IMR-90 (cell line): ENCODE results near the gene MAP3K5. TPM values are rescaled to one million over a fixed set of nuclear protein-coding genes. Genes with fewer than 3 reads are reported as not detected.

ENCODE experiments used
- ATAC-seq: fragments of 200-7000 bp; cut with Tn5 transposase; 2 replicates; pipeline ENCODE4 v1.9.1; 2020; ENCODE audit warnings: low read depth, mild to moderate bottlenecking, moderate library complexity
- BruUV-seq: library from RNA; stranded (reverse); fragments of 400-500 nt; replicated peaks from 2 replicates; lab custom pipeline; 2021; lab: Mats Ljungman, UMichigan
- CTCF ChIA-PET: fragments of 300-600 bp; formaldehyde crosslinking; extraction: SDS; loops from one replicate; lab custom pipeline; 2021; ENCODE audit warnings: antibody characterized with exemption; lab: Yijun Ruan, JAX
- POLR2A ChIA-PET: fragments of 300-600 bp; sonication (Branson Sonifier 250); formaldehyde crosslinking; loops from one replicate; lab custom pipeline; 2022; ENCODE audit warnings: antibody characterized with exemption; ENCODE audit not compliant: unreplicated experiment; lab: Charles Lee
- DNase-seq: peaks from one replicate; pipeline ENCODE4 v3.0.0; 2013
- H2AFZ ChIP-seq: replicated peaks from 2 replicates; pipeline ENCODE3; 2013; ENCODE audit warnings: low read length, mild to moderate bottlenecking; ENCODE audit not compliant: poor library complexity
- H2AK5ac ChIP-seq: 2 replicates; pipeline ENCODE4 v1.6.1; 2013; ENCODE audit warnings: low read depth, low read length, inconsistent platforms
- H2AK9ac ChIP-seq: replicated peaks from 2 replicates; pipeline ENCODE3; 2013; ENCODE audit warnings: mild to moderate bottlenecking, low read depth, low read length, moderate library complexity; ENCODE audit not compliant: poor library complexity
- H2BK120ac ChIP-seq: 2 replicates; pipeline ENCODE4 v1.6.1; 2013; ENCODE audit warnings: low read depth, low read length, inconsistent platforms
- H2BK15ac ChIP-seq: 3 replicates; pipeline ENCODE4 v1.6.1; 2013; ENCODE audit warnings: low read depth, low read length, inconsistent platforms
- H2BK20ac ChIP-seq: 2 replicates; pipeline ENCODE4 v1.6.1; 2013; ENCODE audit warnings: low read depth, mild to moderate bottlenecking, inconsistent platforms, low read length, moderate library complexity
- H2BK5ac ChIP-seq: 2 replicates; pipeline ENCODE4 v1.6.1; 2013; ENCODE audit warnings: mild to moderate bottlenecking, low read depth, low read length, inconsistent platforms; ENCODE audit not compliant: poor library complexity, severe bottlenecking
- H3K14ac ChIP-seq: replicated peaks from 2 replicates; pipeline ENCODE4 v1.6.1; 2013; ENCODE audit warnings: low read depth, low read length, inconsistent platforms
- H3K18ac ChIP-seq: 2 replicates; pipeline ENCODE4 v1.6.1; 2013; ENCODE audit warnings: low read depth, low read length, control low read depth
- H3K23ac ChIP-seq: 2 replicates; pipeline ENCODE4 v1.6.1; 2013; ENCODE audit warnings: low read depth, low read length, inconsistent platforms
- H3K27ac ChIP-seq: 2 replicates; pipeline ENCODE4 v1.5.1; 2013; ENCODE audit warnings: mild to moderate bottlenecking, control low read depth, low read length; ENCODE audit not compliant: insufficient read depth
- H3K27me3 ChIP-seq: 2 replicates; pipeline ENCODE4 v1.6.1; 2013; ENCODE audit warnings: low read length; ENCODE audit not compliant: control insufficient read depth, insufficient read depth
- H3K36me3 ChIP-seq: 2 replicates; pipeline ENCODE4 v1.6.1; 2013; ENCODE audit warnings: low read length, mixed read lengths; ENCODE audit not compliant: control insufficient read depth, insufficient read depth
- H3K4ac ChIP-seq: 2 replicates; pipeline ENCODE4 v1.6.1; 2013; ENCODE audit warnings: low read depth, low read length, inconsistent platforms
- H3K4me1 ChIP-seq: 2 replicates; pipeline ENCODE4 v1.6.1; 2013; ENCODE audit warnings: low read length, mixed read lengths; ENCODE audit not compliant: control insufficient read depth, insufficient read depth
- H3K4me2 ChIP-seq: 2 replicates; pipeline ENCODE4 v1.6.1; 2013; ENCODE audit warnings: low read depth, mild to moderate bottlenecking, control low read depth, low read length, moderate library complexity
- H3K4me3 ChIP-seq: 2 replicates; pipeline ENCODE4 v1.5.1; 2013; ENCODE audit warnings: low read depth, mild to moderate bottlenecking, control low read depth, low read length, moderate library complexity; ENCODE audit not compliant: insufficient read depth
- H3K56ac ChIP-seq: 2 replicates; pipeline ENCODE4 v1.6.1; 2013; ENCODE audit warnings: low read length, inconsistent platforms; ENCODE audit not compliant: insufficient read depth; ENCODE audit errors: extremely low read depth
- H3K79me1 ChIP-seq, 2 experiments: 2 replicates each; pipeline ENCODE4 v1.6.1; 2013; ENCODE audit warnings: low read length in 2 of 2, inconsistent platforms in 1 of 2, low read depth in 1 of 2
- H3K9ac ChIP-seq: 2 replicates; pipeline ENCODE4 v1.6.1; 2013; ENCODE audit warnings: low read depth, low read length, control low read depth
- H3K9me1 ChIP-seq: 2 replicates; pipeline ENCODE4 v1.6.1; 2013; ENCODE audit warnings: low read length, inconsistent platforms; ENCODE audit not compliant: insufficient read depth
- H3K9me3 ChIP-seq: 2 replicates; pipeline ENCODE4 v1.6.1; 2013; ENCODE audit warnings: low read length; ENCODE audit not compliant: control insufficient read depth, insufficient read depth
- H4K20me1 ChIP-seq: 2 replicates; pipeline ENCODE4 v1.6.1; 2013; ENCODE audit warnings: low read length, inconsistent platforms; ENCODE audit not compliant: insufficient read depth
- H4K5ac ChIP-seq: 2 replicates; pipeline ENCODE4 v1.6.1; 2013; ENCODE audit warnings: mild to moderate bottlenecking, low read depth, low read length, control low read depth
- H4K8ac ChIP-seq, 2 experiments: 2 replicates each; pipeline ENCODE4 v1.6.1; 2013; ENCODE audit warnings: low read depth in 2 of 2, low read length in 2 of 2, control low read depth in 1 of 2, inconsistent platforms in 1 of 2
- H4K91ac ChIP-seq: 2 replicates; pipeline ENCODE4 v1.6.1; 2013; ENCODE audit warnings: low read depth, low read length, inconsistent platforms; ENCODE audit not compliant: insufficient read depth
- CEBPB ChIP-seq: IDR thresholded peaks from 2 replicates; pipeline ENCODE4 v1.6.1; 2012; ENCODE audit warnings: low read depth, low read length, improper control_type of control experiment
- CHD1 ChIP-seq: IDR thresholded peaks from 2 replicates; pipeline ENCODE4 v1.6.1; 2012; ENCODE audit warnings: low read depth, low read length, improper control_type of control experiment
- FOS ChIP-seq: fragments of 150-350 bp; IDR thresholded peaks from 2 replicates; pipeline ENCODE4 v1.6.1; 2016; ENCODE audit warnings: low read depth, low read length
- MAFK ChIP-seq: IDR thresholded peaks from 2 replicates; pipeline ENCODE4 v1.6.1; 2012; ENCODE audit warnings: low read depth, low read length, improper control_type of control experiment
- MAZ ChIP-seq: IDR thresholded peaks from 2 replicates; pipeline ENCODE4 v1.6.1; 2012; ENCODE audit warnings: low read depth, mild to moderate bottlenecking, low read length, improper control_type of control experiment, moderate library complexity, borderline replicate concordance
- MXI1 ChIP-seq: IDR thresholded peaks from 2 replicates; pipeline ENCODE4 v1.6.1; 2012; ENCODE audit warnings: low read depth, mild to moderate bottlenecking, low read length, moderate library complexity, borderline replicate concordance
- NFE2L2 ChIP-seq: fragments of 150-350 bp; IDR thresholded peaks from 2 replicates; pipeline ENCODE4 v1.6.1; 2016; ENCODE audit warnings: low read depth, mild to moderate bottlenecking, low read length
- POLR2A ChIP-seq: IDR thresholded peaks from 2 replicates; pipeline ENCODE4 v1.6.1; 2012; ENCODE audit warnings: mild to moderate bottlenecking, low read depth, low read length
- RAD21 ChIP-seq: IDR thresholded peaks from 2 replicates; pipeline ENCODE4 v1.6.1; 2012; ENCODE audit warnings: low read length, improper control_type of control experiment
- RCOR1 ChIP-seq: IDR thresholded peaks from 2 replicates; pipeline ENCODE4 v1.6.1; 2012; ENCODE audit warnings: mild to moderate bottlenecking, low read length, improper control_type of control experiment; ENCODE audit not compliant: insufficient replicate concordance
- RFX5 ChIP-seq: IDR thresholded peaks from 2 replicates; pipeline ENCODE4 v1.8.0; 2012; ENCODE audit warnings: low read depth, mild to moderate bottlenecking, low read length, moderate library complexity
- SMC3 ChIP-seq: fragments of 150-350 bp; IDR thresholded peaks from 2 replicates; pipeline ENCODE4 v1.6.1; 2016; ENCODE audit warnings: low read depth, mild to moderate bottlenecking, antibody characterized with exemption, low read length, moderate library complexity
- WGBS, 2 experiments: methylation state at CpG; one replicate each; pipeline versions ENCODE4 v1.1.5 to v1.1.7; 2013; ENCODE audit warnings: missing lambda C conversion rate in 2 of 2; ENCODE audit not compliant: insufficient read length in 1 of 2; ENCODE audit errors: extremely low coverage in 2 of 2; 5-methylcytosine and 5-hydroxymethylcytosine counted together
- dilution Hi-C: fragments of 300-500 bp; cut with HindIII; formaldehyde crosslinking; loops from one replicate; pipeline ENCODE4 v1.14.3; 2018; ENCODE audit warnings: low sequenced_read_pairs; ENCODE audit not compliant: unreplicated experiment
- in situ Hi-C: fragments of 300-500 bp; cut with MboI; formaldehyde crosslinking; loops from 3 replicates; pipeline ENCODE4 v1.14.3; 2019; ENCODE audit warnings: low sequenced_read_pairs, inconsistent platforms, mixed read lengths
- intact Hi-C: fragments of 100-400 bp; cut with micrococcal nuclease; formaldehyde crosslinking; loops from 2 replicates; pipeline ENCODE4 v1.10.0; 2022
- polyA plus RNA-seq, 3 experiments: library from polyadenylated mRNA; depleted of rRNA; stranded (reverse); fragments of >200 nt; gene quantifications; 2 replicates each; pipeline ENCODE4 v1.2.3, GENCODE V29; 2012; ENCODE audit warnings: low replicate concordance in 1 of 3
- total RNA-seq: library from RNA; depleted of rRNA; stranded (reverse); fragments of >200 nt; gene quantifications from 2 replicates; pipeline ENCODE4 v1.2.3, GENCODE V29; 2012
- TF ChIP-seq, protein P1 (sequence below): fragments of 150-350 bp; IDR thresholded peaks from 2 replicates; pipeline ENCODE4 v1.6.1; 2017; ENCODE audit warnings: mild to moderate bottlenecking, antibody characterized with exemption, low read length, low read depth
- TF ChIP-seq, protein P2 (sequence below): fragments of 150-350 bp; IDR thresholded peaks from 2 replicates; pipeline ENCODE4 v1.6.1; 2016; ENCODE audit warnings: low read depth, mild to moderate bottlenecking, low read length, moderate library complexity, borderline replicate concordance

MAP3K5 gene
- total and polyA plus RNA-seq, 2 of the 4 experiments (the other 2 are of a cell fraction): 5.4 to 17.6 TPM

- TF ChIP-seq CHD1 (no peak), RCOR1 (no peak), SMC3 (no peak), RFX5 (no peak)
These were observed 257.1 kb downstream of the MAP3K5 start (continued) for GRCh38 chr6:136535017-136535765.

DNA sequence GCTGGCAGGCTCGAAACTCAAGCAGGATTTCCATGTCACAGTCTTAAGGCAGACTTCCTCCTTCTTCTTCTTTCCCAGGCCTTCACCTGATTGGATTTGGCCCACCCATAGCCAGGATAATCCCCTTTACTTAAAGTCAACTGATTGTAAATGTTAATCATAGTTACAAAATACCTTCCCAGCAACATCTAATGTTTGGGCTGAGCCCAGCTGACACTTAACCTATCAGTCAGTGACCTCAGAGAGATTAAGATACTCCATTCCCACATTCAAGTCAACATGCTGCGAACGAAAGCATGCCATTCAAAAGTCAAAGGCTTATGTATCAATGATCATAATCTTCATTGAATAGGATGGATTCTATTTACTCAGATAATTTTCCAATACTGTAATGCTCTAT lies 258.0 kb downstream of the MAP3K5 start:
- H3K4me3 ChIP-seq: no peak overlapping the region
- DNase-seq (no peak), ATAC-seq (no peak)
- no peaks in the 10 kb centered on the region for H3K36me3 ChIP-seq
- H3K4me1 ChIP-seq: no peaks in the 10 kb centered on the region
- in situ Hi-C loops (loop anchor here (25.0 kb wide), 1 partner anchor 1072 kb away; no protein-coding TSS in a partner anchor), intact Hi-C loops (no loop called here), dilution Hi-C loops (no loop called here)
- H3K4me2 ChIP-seq: no peak overlapping the region
- H4K8ac ChIP-seq: no peak overlapping the region
- no peak overlapping the region for H4K5ac ChIP-seq
- no peak overlapping the region for H3K23ac ChIP-seq
- no peaks in the 10 kb centered on the region for H3K79me1 ChIP-seq
- no peak overlapping the region for H2BK20ac ChIP-seq
- H3K9me1 ChIP-seq: no peaks in the 10 kb centered on the region
- no peak overlapping the region for H4K91ac ChIP-seq
- no TSS peak for BruUV-seq
- no peak overlapping the region for H3K4ac ChIP-seq
- no peak overlapping the region for H2BK5ac ChIP-seq
- H3K27ac ChIP-seq: no peak overlapping the region
- no peak overlapping the region for H2AFZ ChIP-seq
- no peaks in the 10 kb centered on the region for H3K9me3 ChIP-seq
- no peaks in the 10 kb centered on the region for H4K20me1 ChIP-seq
- H2BK15ac ChIP-seq: no peak overlapping the region
- WGBS, 2 experiments: no CpG with 5 or more reads among the region's 3 CpGs
- H3K18ac ChIP-seq: no peak overlapping the region
- CTCF ChIA-PET: interaction anchor here (2.0 kb wide), 1 partner anchor 13 kb away, joined by 7 read pairs; no protein-coding TSS in a partner anchor
- no peak overlapping the region for H3K14ac ChIP-seq
- H2AK5ac ChIP-seq: no peak overlapping the region
- peaks cover 19% of the 10 kb centered on the region for H3K27me3 ChIP-seq
- POLR2A ChIA-PET: no interaction called here
- no peak overlapping the region for H2BK120ac ChIP-seq
- H3K56ac ChIP-seq: no peak overlapping the region
- H3K9ac ChIP-seq: no peak overlapping the region
- H2AK9ac ChIP-seq: no peak overlapping the region
- TF ChIP-seq MXI1 (no peak), CEBPB (no peak), MAFK (no peak), FOS (no peak), RAD21 (no peak), POLR2A (no peak), MAZ (no peak), NFE2L2 (no peak), RCOR1 (no peak)
- TF ChIP-seq, protein P1, sequence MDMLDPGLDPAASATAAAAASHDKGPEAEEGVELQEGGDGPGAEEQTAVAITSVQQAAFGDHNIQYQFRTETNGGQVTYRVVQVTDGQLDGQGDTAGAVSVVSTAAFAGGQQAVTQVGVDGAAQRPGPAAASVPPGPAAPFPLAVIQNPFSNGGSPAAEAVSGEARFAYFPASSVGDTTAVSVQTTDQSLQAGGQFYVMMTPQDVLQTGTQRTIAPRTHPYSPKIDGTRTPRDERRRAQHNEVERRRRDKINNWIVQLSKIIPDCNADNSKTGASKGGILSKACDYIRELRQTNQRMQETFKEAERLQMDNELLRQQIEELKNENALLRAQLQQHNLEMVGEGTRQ: no peak
- TF ChIP-seq, protein P2, sequence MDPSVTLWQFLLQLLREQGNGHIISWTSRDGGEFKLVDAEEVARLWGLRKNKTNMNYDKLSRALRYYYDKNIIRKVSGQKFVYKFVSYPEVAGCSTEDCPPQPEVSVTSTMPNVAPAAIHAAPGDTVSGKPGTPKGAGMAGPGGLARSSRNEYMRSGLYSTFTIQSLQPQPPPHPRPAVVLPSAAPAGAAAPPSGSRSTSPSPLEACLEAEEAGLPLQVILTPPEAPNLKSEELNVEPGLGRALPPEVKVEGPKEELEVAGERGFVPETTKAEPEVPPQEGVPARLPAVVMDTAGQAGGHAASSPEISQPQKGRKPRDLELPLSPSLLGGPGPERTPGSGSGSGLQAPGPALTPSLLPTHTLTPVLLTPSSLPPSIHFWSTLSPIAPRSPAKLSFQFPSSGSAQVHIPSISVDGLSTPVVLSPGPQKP: no peak
